ENCODE data around the gene PICALM. TPM values are rescaled to one million over a fixed set of nuclear protein-coding genes. Genes with fewer than 3 reads are reported as not detected.

Gene PICALM
- total and polyA plus RNA-seq, 9 of the 15 experiments (the other 6 are each of a cell fraction or from before 2014, with no cell fraction given): 41.3 to 990 (median 309) TPM

DNA sequence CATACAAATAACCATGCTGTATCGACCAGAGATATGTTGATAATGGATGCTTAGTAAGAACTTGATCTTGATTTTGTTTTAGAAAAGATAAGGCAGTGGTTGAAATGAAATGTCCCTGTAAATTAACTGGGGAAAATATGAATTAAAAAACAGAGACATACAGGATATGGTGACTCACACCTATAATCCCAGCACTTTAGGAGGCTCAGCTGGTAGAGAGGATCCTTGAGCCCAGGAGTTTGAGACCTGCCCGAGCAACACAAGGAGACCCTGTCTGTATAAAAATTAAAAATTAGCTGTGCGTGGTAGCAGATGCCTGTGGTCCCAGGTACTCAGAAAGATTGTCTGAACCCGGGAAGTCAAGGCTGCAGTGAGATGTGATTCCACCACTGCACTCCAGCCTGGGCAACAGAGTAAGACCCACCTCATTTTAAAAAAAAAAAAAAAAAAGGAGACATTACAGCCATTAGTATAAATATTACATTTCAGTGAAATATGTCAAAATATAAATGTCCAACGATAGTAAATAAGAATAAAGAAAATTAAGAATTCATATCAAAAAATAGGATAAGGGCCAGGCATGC is 4.6 kb downstream of the PICALM start:
- Histone ChIP-seq H3K36me3 (ENCODE audit: control insufficient read depth, insufficient read depth, low read length) (peaks cover 22% of the 10 kb centered on the region; the same call in 2 of the 3 replicates), H3K27ac (ENCODE audit: extremely low read depth, low read depth, low read length) (peak overlapping the region; percentile 90), H3K9me1 (ENCODE audit: control insufficient read depth, insufficient read depth, low read length) (no peaks in the 10 kb centered on the region), H3K79me2 (ENCODE audit: control insufficient read depth, insufficient read depth, low read length) (peaks cover 96% of the 10 kb centered on the region), H3K9ac (ENCODE audit: insufficient read depth in 1 of 2, low read depth in 2 of 2, low read length in 2 of 2) (peak overlapping the region; percentile 79 to 91), H3K4me3 (peak overlapping the region; percentile 64), H3K9me3 (replicated peaks; ENCODE audit: control insufficient read depth, insufficient read depth, low read depth, low read length) (no peaks in the 10 kb centered on the region), H3K4me2 (ENCODE audit: insufficient read depth, low read length) (peak overlapping the region; percentile 72), H2AFZ (ENCODE audit: low read depth, low read length) (no peak overlapping the region), H3K27me3 (ENCODE audit: control insufficient read depth in 2 of 2, insufficient read depth in 2 of 2, low read length in 2 of 2) (no peaks in the 10 kb centered on the region), H3K4me1 (replicated peaks in 1 of 2; ENCODE audit: control insufficient read depth in 2 of 2, insufficient read depth in 2 of 2, low read length in 2 of 2) (peaks cover 17 to 21% of the 10 kb centered on the region in 2 experiments; a peak in 4 of 5 replicates), H4K20me1 (replicated peaks; ENCODE audit: control insufficient read depth, insufficient read depth, low read length) (peaks cover 20% of the 10 kb centered on the region; the same call in 1 of the 2 replicates)
- no TSS peak for BruUV-seq (replicated peaks)
- WGBS (ENCODE audit: insufficient coverage, low coverage, missing lambda C conversion rate): 0% methylated on average over 5 of the region's 5 CpGs
- peak in 1 of 4 experiments; percentile 57 for DNase-seq (ENCODE audit: extremely low read depth in 1 of 4, low spot score in 3 of 4)
- in situ Hi-C loops (cut with MboI) (no loop called here), intact Hi-C loops (cut with micrococcal nuclease) (no loop called here)
- peak; percentile 1 for ATAC-seq
- POLR2A ChIA-PET: interaction anchor here (1.0 kb wide), 1 partner anchor 48 kb away, joined by 3 read pairs; no protein-coding TSS in a partner anchor
- no peak for FAIRE-seq
- CTCF ChIA-PET (ENCODE audit: low intra/inter-chr PET ratio): no interaction called here
- TF ChIP-seq, protein P1, sequence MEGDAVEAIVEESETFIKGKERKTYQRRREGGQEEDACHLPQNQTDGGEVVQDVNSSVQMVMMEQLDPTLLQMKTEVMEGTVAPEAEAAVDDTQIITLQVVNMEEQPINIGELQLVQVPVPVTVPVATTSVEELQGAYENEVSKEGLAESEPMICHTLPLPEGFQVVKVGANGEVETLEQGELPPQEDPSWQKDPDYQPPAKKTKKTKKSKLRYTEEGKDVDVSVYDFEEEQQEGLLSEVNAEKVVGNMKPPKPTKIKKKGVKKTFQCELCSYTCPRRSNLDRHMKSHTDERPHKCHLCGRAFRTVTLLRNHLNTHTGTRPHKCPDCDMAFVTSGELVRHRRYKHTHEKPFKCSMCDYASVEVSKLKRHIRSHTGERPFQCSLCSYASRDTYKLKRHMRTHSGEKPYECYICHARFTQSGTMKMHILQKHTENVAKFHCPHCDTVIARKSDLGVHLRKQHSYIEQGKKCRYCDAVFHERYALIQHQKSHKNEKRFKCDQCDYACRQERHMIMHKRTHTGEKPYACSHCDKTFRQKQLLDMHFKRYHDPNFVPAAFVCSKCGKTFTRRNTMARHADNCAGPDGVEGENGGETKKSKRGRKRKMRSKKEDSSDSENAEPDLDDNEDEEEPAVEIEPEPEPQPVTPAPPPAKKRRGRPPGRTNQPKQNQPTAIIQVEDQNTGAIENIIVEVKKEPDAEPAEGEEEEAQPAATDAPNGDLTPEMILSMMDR (IDR thresholded peaks at IDR 0.05 in 2 of 3, conservative IDR thresholded peaks at IDR 0.05 in 1 of 3; ENCODE audit: insufficient read depth in 2 of 3, low read depth in 1 of 3, low read length in 3 of 3): no peak
- TF ChIP-seq MEF2A (IDR thresholded peaks at IDR 0.05; ENCODE audit: control insufficient read depth, low read depth, low read length) (no peak), SNRNP70 (optimal IDR thresholded peaks at IDR 0.05; ENCODE audit: low read depth, low read length) (no peak), SMARCE1 (IDR thresholded peaks at IDR 0.05) (peak; percentile 27; the same call in 1 of the 2 replicates), ZNF589 (CRISPR knock-in tag; IDR thresholded peaks at IDR 0.05; ENCODE audit: low read depth) (no peak), NR2C2 (CRISPR knock-in tag; IDR thresholded peaks at IDR 0.05) (no peak), NR2C2 (tag; IDR thresholded peaks at IDR 0.05) (0 out of 2 replicates have a peak, but pooled peaks have one; percentile 3), ZNF124 (CRISPR knock-in tag; IDR thresholded peaks at IDR 0.05) (no peak), HMGN3 (IDR thresholded peaks at IDR 0.05; ENCODE audit: borderline replicate concordance, extremely low read depth, insufficient read length, low read depth, low read length) (no peak), ZNF699 (CRISPR knock-in tag; IDR thresholded peaks at IDR 0.05; ENCODE audit: insufficient replicate concordance) (no peak), DACH1 (IDR thresholded peaks at IDR 0.05; ENCODE audit: partially characterized antibody) (peak; percentile 43), HDAC2 (IDR thresholded peaks at IDR 0.05) (peak; percentile 13; the same call in 1 of the 2 replicates), CBX3 (IDR thresholded peaks at IDR 0.05; ENCODE audit: borderline replicate concordance in 1 of 2, low read length in 2 of 2) (no peak)
- TF ChIP-seq, protein P2, sequence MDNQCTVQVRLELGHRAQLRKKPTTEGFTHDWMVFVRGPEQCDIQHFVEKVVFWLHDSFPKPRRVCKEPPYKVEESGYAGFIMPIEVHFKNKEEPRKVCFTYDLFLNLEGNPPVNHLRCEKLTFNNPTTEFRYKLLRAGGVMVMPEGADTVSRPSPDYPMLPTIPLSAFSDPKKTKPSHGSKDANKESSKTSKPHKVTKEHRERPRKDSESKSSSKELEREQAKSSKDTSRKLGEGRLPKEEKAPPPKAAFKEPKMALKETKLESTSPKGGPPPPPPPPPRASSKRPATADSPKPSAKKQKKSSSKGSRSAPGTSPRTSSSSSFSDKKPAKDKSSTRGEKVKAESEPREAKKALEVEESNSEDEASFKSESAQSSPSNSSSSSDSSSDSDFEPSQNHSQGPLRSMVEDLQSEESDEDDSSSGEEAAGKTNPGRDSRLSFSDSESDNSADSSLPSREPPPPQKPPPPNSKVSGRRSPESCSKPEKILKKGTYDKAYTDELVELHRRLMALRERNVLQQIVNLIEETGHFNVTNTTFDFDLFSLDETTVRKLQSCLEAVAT (IDR thresholded peaks at IDR 0.05): peak in 1 of 2 experiments; percentile 56
- TF ChIP-seq, protein P3, sequence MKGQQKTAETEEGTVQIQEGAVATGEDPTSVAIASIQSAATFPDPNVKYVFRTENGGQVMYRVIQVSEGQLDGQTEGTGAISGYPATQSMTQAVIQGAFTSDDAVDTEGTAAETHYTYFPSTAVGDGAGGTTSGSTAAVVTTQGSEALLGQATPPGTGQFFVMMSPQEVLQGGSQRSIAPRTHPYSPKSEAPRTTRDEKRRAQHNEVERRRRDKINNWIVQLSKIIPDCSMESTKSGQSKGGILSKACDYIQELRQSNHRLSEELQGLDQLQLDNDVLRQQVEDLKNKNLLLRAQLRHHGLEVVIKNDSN (CRISPR knock-in tag; IDR thresholded peaks at IDR 0.05): no peak

All from K562 (cell line).